Measurements from ENCODE around the gene PPIL3. TPM values are rescaled to one million over a fixed set of nuclear protein-coding genes. Genes with fewer than 3 reads are reported as not detected.

Gene PPIL3
- total RNA-seq (2021; ENCODE audit: unreplicated experiment) (12.2 TPM), Bru-seq, nascent RNA (percentile 66 among the genes with signal in this experiment), BruChase-seq, experiment 1, labeled RNA remaining after a 2-hour chase (percentile 63 among the genes with signal in this experiment), BruChase-seq, experiment 2, labeled RNA remaining after a 6-hour chase (percentile 65 among the genes with signal in this experiment)
- polyA plus RNA-seq (2012; ENCODE audit: insufficient read length) = 7.7 TPM
- long read RNA-seq, partial matches to known transcripts = 1 of 12 reads
- long read RNA-seq, other reads (novel, unspliced or antisense) = 6 of 12 reads

GRCh38 chr2:200888704-200889625, at the start of gene PPIL3, which contains the start of gene NIF3L1:
Gene PPIL3, minus strand, starts transcription at chr2:200889077. Its CDS starts 1,462 bp downstream, at chr2:200887615.
Gene NIF3L1, plus strand, starts transcription at chr2:200889371. Its CDS starts 2,573 bp downstream, at chr2:200891944.
- TSS peak; percentile 75 for BruUV-seq (replicated peaks)
- ChIA-PET POLR2A (interaction anchor here (0.6 to 1.6 kb wide), 4 partner anchors 25 to 223 kb away, joined by 4 to 7 read pairs (median 4); partner anchors contain the start of gene ORC2), CTCF (no interaction called here)
- Histone ChIP-seq H3K27ac (ENCODE audit: low read length) (peak within 1 kb of the TSS; percentile 98), H3K4me3 (ENCODE audit: low read depth in 2 of 2, low read length in 2 of 2) (peak within 1 kb of the TSS; percentile 94 to 95), H3K36me3 (ENCODE audit: control insufficient read depth, insufficient read depth, low read length) (peaks cover 7% of the 10 kb centered on the region), H3K27me3 (ENCODE audit: control insufficient read depth, insufficient read depth, low read length) (no peaks in the 10 kb centered on the region), H3K4me1 (ENCODE audit: control insufficient read depth, insufficient read depth, low read length) (no peaks in the 10 kb centered on the region), H3K9me3 (ENCODE audit: control insufficient read depth, insufficient read depth, low read depth, low read length) (no peaks in the 10 kb centered on the region)
- ATAC-seq (peak; percentile 98), DNase-seq (ENCODE audit: low read depth, low spot score) (peak; percentile 96)
- intact Hi-C loops (cut with micrococcal nuclease; ENCODE audit: unreplicated experiment) (no loop called here), in situ Hi-C loops (cut with HindIII; ENCODE audit: low pct_unique_long_range_greater_than_20kb, low sequenced_read_pairs) (no loop called here)
- TF ChIP-seq CTCF (IDR thresholded peaks at IDR 0.05) (no peak), POLR2AphosphoS5 (IDR thresholded peaks at IDR 0.05; ENCODE audit: low read depth, low read length) (peak; percentile 74), TCF7L2 (IDR thresholded peaks at IDR 0.05; ENCODE audit: low read depth, low read length) (peak; percentile 28; the same call in 1 of the 2 replicates), REST (IDR thresholded peaks at IDR 0.05; ENCODE audit: insufficient read depth in 1 of 2, low read depth in 2 of 2, low read length in 1 of 2) (0 out of 4 replicates have a peak, but pooled peaks of 1 of the 2 experiments have one; percentile 63), SIN3A (IDR thresholded peaks at IDR 0.05; ENCODE audit: borderline replicate concordance, insufficient read depth, low read depth, low read length) (peak; percentile 89)

GRCh38 chr2:200930947-200931626, 42.2 kb upstream of the PPIL3 start:
- CTCF ChIA-PET = interaction anchor here (0.6 kb wide), 1 partner anchor 1446 kb away, joined by 4 read pairs; no protein-coding TSS in a partner anchor
- no TSS peak for BruUV-seq (replicated peaks)
- ATAC-seq = no peak
- TF ChIP-seq CTCF (IDR thresholded peaks at IDR 0.05) (no peak), POLR2AphosphoS5 (IDR thresholded peaks at IDR 0.05; ENCODE audit: low read depth, low read length) (no peak), SIN3A (IDR thresholded peaks at IDR 0.05; ENCODE audit: borderline replicate concordance, insufficient read depth, low read depth, low read length) (no peak), REST (IDR thresholded peaks at IDR 0.05; ENCODE audit: insufficient read depth in 1 of 2, low read depth in 2 of 2, low read length in 1 of 2) (no peak), TCF7L2 (IDR thresholded peaks at IDR 0.05; ENCODE audit: low read depth, low read length) (no peak)
- H3K36me3 ChIP-seq (ENCODE audit: control insufficient read depth, insufficient read depth, low read length) = peaks cover 40% of the 10 kb centered on the region
- in situ Hi-C loops (cut with HindIII; ENCODE audit: low pct_unique_long_range_greater_than_20kb, low sequenced_read_pairs) = no loop called here
- no peaks in the 10 kb centered on the region for H3K27me3 ChIP-seq (ENCODE audit: control insufficient read depth, insufficient read depth, low read length)
- H3K27ac ChIP-seq (ENCODE audit: low read length) = no peak overlapping the region
- no peaks in the 10 kb centered on the region for H3K9me3 ChIP-seq (ENCODE audit: control insufficient read depth, insufficient read depth, low read depth, low read length)
- POLR2A ChIA-PET = no interaction called here
- DNase-seq (ENCODE audit: low read depth, low spot score) = no peak
- intact Hi-C loops (cut with micrococcal nuclease; ENCODE audit: unreplicated experiment) = no loop called here
- no peaks in the 10 kb centered on the region for H3K4me1 ChIP-seq (ENCODE audit: control insufficient read depth, insufficient read depth, low read length)
- H3K4me3 ChIP-seq (ENCODE audit: low read depth in 2 of 2, low read length in 2 of 2) = no peak overlapping the region
